ENCODE data around the gene NGEF.

- no peak for TF ChIP-seq CTCF (conservative IDR thresholded peaks at IDR 0.05; ENCODE audit: low read depth, low read length)
- TF ChIP-seq EZH2 (IDR thresholded peaks at IDR 0.05; ENCODE audit: low read length, unreplicated experiment), result no peak
These were observed 8.0 kb downstream of the NGEF start for GRCh38 chr2:233005096-233005495.
